Ascending aorta (tissue), 2 donors: ENCODE data around the gene TMEM154. TPM values are rescaled to one million over a fixed set of nuclear protein-coding genes. Genes with fewer than 3 reads are reported as not detected.

Experiments used
- DNase-seq, 2 donors: peaks; one replicate each; pipeline ENCODE4 v3.0.0-alpha.2; 2019; ENCODE audit warnings: low spot score in 2 of 2
- H3K27ac ChIP-seq, 2 donors: fragments of 200-600 bp; sonication (generic); one replicate each; pipeline ENCODE4 v1.5.1; 2016 to 2017; ENCODE audit warnings: mild to moderate bottlenecking in 1 of 2
- H3K27me3 ChIP-seq: fragments of 200-600 bp; sonication (generic); one replicate; pipeline ENCODE4 v1.5.1; 2017
- H3K36me3 ChIP-seq, 2 donors: fragments of 200-600 bp; sonication (generic); one replicate each; pipeline ENCODE4 v1.5.1; 2016
- H3K4me1 ChIP-seq, 2 donors: fragments of 200-600 bp; sonication (generic); one replicate each; pipeline ENCODE4 v1.5.1; 2016 to 2017; ENCODE audit warnings: mild to moderate bottlenecking in 1 of 2
- H3K4me3 ChIP-seq, 2 donors: fragments of 200-600 bp; sonication (generic); one replicate each; pipeline ENCODE4 v1.5.1; 2016 to 2017; ENCODE audit warnings: mild to moderate bottlenecking in 1 of 2
- H3K9me3 ChIP-seq, 2 donors: fragments of 200-600 bp; sonication (generic); one replicate each; pipeline ENCODE4 v1.5.1; 2016
- intact Hi-C: fragments of 100-400 bp; cut with DNase I; formaldehyde crosslinking; loops from one replicate; pipeline ENCODE4 v1.15.1; 2023
- total RNA-seq: library from RNA; depleted of rRNA; stranded (reverse); fragments of >200 nt; gene quantifications from one replicate; pipeline ENCODE4 v1.1.0, GENCODE V29; 2016
- TF ChIP-seq, protein P1 (sequence below), 3 experiments: fragments of 200-600 bp in 2 of 3; fragments of 450-650 bp in 1 of 3; sonication (generic) in 2 of 3; IDR thresholded peaks; one replicate each; pipeline ENCODE4 v1.5.1; 2016 to 2019; ENCODE audit warnings: antibody characterized with exemption in 3 of 3, mild to moderate bottlenecking in 1 of 3, moderate library complexity in 1 of 3

TMEM154 gene
- total RNA-seq, 1 donor from 2014 or later = 1.4 TPM

GRCh38 chr4:152673489-152673888, 6.3 kb downstream of the TMEM154 start:
- no peak overlapping the region for H3K4me3 ChIP-seq
- H3K36me3 ChIP-seq = no peaks in the 10 kb centered on the region
- TF ChIP-seq, protein P1, sequence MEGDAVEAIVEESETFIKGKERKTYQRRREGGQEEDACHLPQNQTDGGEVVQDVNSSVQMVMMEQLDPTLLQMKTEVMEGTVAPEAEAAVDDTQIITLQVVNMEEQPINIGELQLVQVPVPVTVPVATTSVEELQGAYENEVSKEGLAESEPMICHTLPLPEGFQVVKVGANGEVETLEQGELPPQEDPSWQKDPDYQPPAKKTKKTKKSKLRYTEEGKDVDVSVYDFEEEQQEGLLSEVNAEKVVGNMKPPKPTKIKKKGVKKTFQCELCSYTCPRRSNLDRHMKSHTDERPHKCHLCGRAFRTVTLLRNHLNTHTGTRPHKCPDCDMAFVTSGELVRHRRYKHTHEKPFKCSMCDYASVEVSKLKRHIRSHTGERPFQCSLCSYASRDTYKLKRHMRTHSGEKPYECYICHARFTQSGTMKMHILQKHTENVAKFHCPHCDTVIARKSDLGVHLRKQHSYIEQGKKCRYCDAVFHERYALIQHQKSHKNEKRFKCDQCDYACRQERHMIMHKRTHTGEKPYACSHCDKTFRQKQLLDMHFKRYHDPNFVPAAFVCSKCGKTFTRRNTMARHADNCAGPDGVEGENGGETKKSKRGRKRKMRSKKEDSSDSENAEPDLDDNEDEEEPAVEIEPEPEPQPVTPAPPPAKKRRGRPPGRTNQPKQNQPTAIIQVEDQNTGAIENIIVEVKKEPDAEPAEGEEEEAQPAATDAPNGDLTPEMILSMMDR (IDR thresholded peaks at IDR 0.05) = no peak
- H3K9me3 ChIP-seq = no peaks in the 10 kb centered on the region
- no peak for DNase-seq
- no peaks in the 10 kb centered on the region for H3K27me3 ChIP-seq
- H3K4me1 ChIP-seq = no peaks in the 10 kb centered on the region
- H3K27ac ChIP-seq = no peak overlapping the region
- intact Hi-C loops = no loop called here

GRCh38 chr4:152672206-152673092, 7.3 kb downstream of the TMEM154 start:
- no peak overlapping the region for H3K4me3 ChIP-seq
- no peaks in the 10 kb centered on the region for H3K27me3 ChIP-seq
- H3K36me3 ChIP-seq = no peaks in the 10 kb centered on the region
- H3K9me3 ChIP-seq = no peaks in the 10 kb centered on the region
- TF ChIP-seq, protein P1 (IDR thresholded peaks at IDR 0.05) = no peak
- no peak overlapping the region for H3K27ac ChIP-seq
- DNase-seq = no peak
- no peaks in the 10 kb centered on the region for H3K4me1 ChIP-seq
- intact Hi-C loops = no loop called here

GRCh38 chr4:152668338-152668964, 11.3 kb downstream of the TMEM154 start:
- H3K27ac ChIP-seq = no peak overlapping the region

GRCh38 chr4:152667781-152668180, 12.0 kb downstream of the TMEM154 start:
- no peak overlapping the region for H3K4me3 ChIP-seq
- no peaks in the 10 kb centered on the region for H3K27me3 ChIP-seq
- no peak overlapping the region for H3K27ac ChIP-seq
- TF ChIP-seq, protein P1 (IDR thresholded peaks at IDR 0.05) = no peak
- no peaks in the 10 kb centered on the region for H3K4me1 ChIP-seq
- H3K36me3 ChIP-seq = no peaks in the 10 kb centered on the region
- no peak for DNase-seq
- intact Hi-C loops = no loop called here
- H3K9me3 ChIP-seq = no peaks in the 10 kb centered on the region

More at GRCh38 chr4:152668338-152668964, 11.3 kb downstream of the TMEM154 start:
- H3K9me3 ChIP-seq = no peaks in the 10 kb centered on the region
- DNase-seq = no peak
- intact Hi-C loops = no loop called here
- H3K4me1 ChIP-seq = no peaks in the 10 kb centered on the region
- H3K4me3 ChIP-seq = no peak overlapping the region
- H3K27me3 ChIP-seq = no peaks in the 10 kb centered on the region
- H3K36me3 ChIP-seq = no peaks in the 10 kb centered on the region
- TF ChIP-seq, protein P1 (IDR thresholded peaks at IDR 0.05) = no peak

GRCh38 chr4:152666946-152667345, 12.9 kb downstream of the TMEM154 start:
- Histone ChIP-seq H3K4me3 (no peak overlapping the region), H3K27me3 (no peaks in the 10 kb centered on the region), H3K4me1 (no peaks in the 10 kb centered on the region), H3K9me3 (no peaks in the 10 kb centered on the region), H3K36me3 (no peaks in the 10 kb centered on the region), H3K27ac (no peak overlapping the region)
- intact Hi-C loops = no loop called here
- no peak for DNase-seq
- TF ChIP-seq, protein P1 (IDR thresholded peaks at IDR 0.05) = no peak
